BE2C (cell line): ENCODE results near the gene CLSTN3. TPM values are rescaled to one million over a fixed set of nuclear protein-coding genes. Genes with fewer than 3 reads are reported as not detected.

Experiments used
- DNase-seq: peaks from one replicate; pipeline ENCODE4 v3.0.0-alpha.2; 2020
- H3K27me3 ChIP-seq: fragments of 250-450 bp; sonication (Bioruptor Pico); 2 replicates; pipeline ENCODE4 v1.5.1; 2020; ENCODE audit warnings: mild to moderate bottlenecking
- H3K36me3 ChIP-seq: fragments of 250-450 bp; sonication (Bioruptor Pico); 2 replicates; pipeline ENCODE4 v1.5.1; 2020; ENCODE audit warnings: mild to moderate bottlenecking
- H3K4me1 ChIP-seq: fragments of 250-450 bp; sonication (Bioruptor Pico); 2 replicates; pipeline ENCODE4 v1.5.1; 2020
- H3K4me3 ChIP-seq: 2 replicates; pipeline ENCODE4 v1.5.1; 2011; ENCODE audit warnings: low read depth, low read length
- H3K9me3 ChIP-seq: fragments of 250-450 bp; sonication (Bioruptor Pico); 2 replicates; pipeline ENCODE4 v1.5.1; 2020
- CTCF ChIP-seq: IDR thresholded peaks from 2 replicates; pipeline ENCODE4 v1.5.1; 2012; ENCODE audit warnings: mild to moderate bottlenecking, low read depth, low read length
- polyA plus RNA-seq: library from polyadenylated mRNA; unstranded; fragments of >200 nt; gene quantifications from one replicate; pipeline ENCODE4 v1.2.1, GENCODE V29; 2012; ENCODE audit warnings: low read depth, missing spikeins; ENCODE audit not compliant: insufficient read length, insufficient read depth

Gene CLSTN3
- polyA plus RNA-seq: 49.9 TPM

GRCh38 chr12:7129872-7130691 is at the start of gene CLSTN3:
Gene CLSTN3, plus strand, starts transcription at chr12:7130371. Its CDS starts 278 bp downstream, at chr12:7130649.
- no peak for TF ChIP-seq CTCF
- no peaks in the 10 kb centered on the region for H3K4me1 ChIP-seq
- DNase-seq: peak; percentile 87
- H3K9me3 ChIP-seq: no peaks in the 10 kb centered on the region
- H3K27me3 ChIP-seq: no peaks in the 10 kb centered on the region
- H3K36me3 ChIP-seq: no peaks in the 10 kb centered on the region
- peak within 1 kb of the TSS; percentile 89 for H3K4me3 ChIP-seq

- H3K4me1 ChIP-seq: no peaks in the 10 kb centered on the region
- no peaks in the 10 kb centered on the region for H3K9me3 ChIP-seq
- H3K4me3 ChIP-seq: no peak overlapping the region
- no peak for DNase-seq
- no peaks in the 10 kb centered on the region for H3K27me3 ChIP-seq
- TF ChIP-seq CTCF: no peak
- no peaks in the 10 kb centered on the region for H3K36me3 ChIP-seq
These were observed 49.1 kb upstream of the CLSTN3 start for GRCh38 chr12:7081037-7081436.

DNA sequence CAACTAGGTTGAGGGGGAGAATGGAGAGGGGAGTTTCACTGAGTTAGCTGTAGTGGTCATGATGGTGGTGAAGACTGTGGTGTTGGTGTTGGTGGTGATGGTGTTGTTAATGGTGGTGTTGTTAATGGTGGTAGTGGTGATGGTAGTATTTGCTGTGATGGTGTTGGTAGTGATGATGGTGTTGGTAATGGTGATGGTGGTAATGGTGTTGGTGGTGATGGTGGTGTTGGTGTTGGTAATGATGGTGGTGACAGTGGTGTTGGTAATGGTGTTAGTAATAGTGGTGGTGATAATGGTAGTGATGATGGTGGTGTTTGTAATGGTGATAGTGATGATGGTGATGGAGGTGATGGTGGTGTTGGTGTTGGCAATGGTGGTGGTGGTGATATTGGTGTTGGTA is 47.0 kb upstream of the CLSTN3 start:
- no peak for TF ChIP-seq CTCF
- Histone ChIP-seq H3K9me3 (no peaks in the 10 kb centered on the region), H3K36me3 (no peaks in the 10 kb centered on the region), H3K4me1 (no peaks in the 10 kb centered on the region), H3K4me3 (no peak overlapping the region), H3K27me3 (peaks cover 4% of the 10 kb centered on the region; the same call in 1 of the 2 replicates)
- no peak for DNase-seq

- Histone ChIP-seq H3K4me3 (no peak overlapping the region), H3K36me3 (no peaks in the 10 kb centered on the region), H3K27me3 (peaks cover 4% of the 10 kb centered on the region; the same call in 1 of the 2 replicates), H3K4me1 (no peaks in the 10 kb centered on the region), H3K9me3 (no peaks in the 10 kb centered on the region)
- TF ChIP-seq CTCF: no peak
- no peak for DNase-seq
These were observed 40.8 kb upstream of the CLSTN3 start for GRCh38 chr12:7089196-7089871.

- Histone ChIP-seq H3K9me3 (no peaks in the 10 kb centered on the region), H3K36me3 (no peaks in the 10 kb centered on the region), H3K4me1 (no peaks in the 10 kb centered on the region), H3K27me3 (peaks cover 4% of the 10 kb centered on the region; the same call in 1 of the 2 replicates), H3K4me3 (no peak overlapping the region)
- DNase-seq: no peak
- no peak for TF ChIP-seq CTCF
These were observed 39.8 kb upstream of the CLSTN3 start for GRCh38 chr12:7090222-7090998.
